IPS-20b (cell line): Measurements from ENCODE around the gene BAMBI.

Experiments used
- H3K27ac ChIP-seq: one replicate; pipeline ENCODE4 v1.5.1; 2013; ENCODE audit warnings: low read length
- H3K27me3 ChIP-seq: 2 replicates; pipeline ENCODE4 v1.6.1; 2013; ENCODE audit warnings: mild to moderate bottlenecking, low read length, inconsistent platforms; ENCODE audit not compliant: insufficient read depth
- H3K36me3 ChIP-seq: 2 replicates; pipeline ENCODE4 v1.6.1; 2013; ENCODE audit warnings: low read depth, mild to moderate bottlenecking, inconsistent platforms, low read length, moderate library complexity; ENCODE audit not compliant: insufficient read depth
- H3K4me1 ChIP-seq: 2 replicates; pipeline ENCODE4 v1.6.1; 2013; ENCODE audit warnings: mild to moderate bottlenecking, control low read depth, inconsistent platforms, low read length, moderate library complexity; ENCODE audit not compliant: insufficient read depth
- H3K4me3 ChIP-seq: 2 replicates; pipeline ENCODE4 v1.5.1; 2013; ENCODE audit warnings: mild to moderate bottlenecking, low read length, inconsistent platforms
- H3K9ac ChIP-seq: 2 replicates; pipeline ENCODE4 v1.6.1; 2013; ENCODE audit warnings: low read depth, mild to moderate bottlenecking, inconsistent platforms, low read length, moderate library complexity
- H3K9me3 ChIP-seq: 2 replicates; pipeline ENCODE4 v1.6.1; 2013; ENCODE audit warnings: mild to moderate bottlenecking, low read depth, low read length, inconsistent platforms; ENCODE audit not compliant: insufficient read depth

The BAMBI gene

GRCh38 chr10:28730031-28730778, 52.9 kb downstream of the BAMBI start:
- H3K36me3 ChIP-seq = no peaks in the 10 kb centered on the region
- H3K4me1 ChIP-seq = no peaks in the 10 kb centered on the region
- H3K9ac ChIP-seq = no peak overlapping the region
- H3K27me3 ChIP-seq = no peaks in the 10 kb centered on the region
- H3K4me3 ChIP-seq = no peak overlapping the region
- H3K27ac ChIP-seq = no peak overlapping the region
- H3K9me3 ChIP-seq = 0 out of 2 replicates have a peak, but pooled peaks cover 4% of the 10 kb centered on the region

- no peaks in the 10 kb centered on the region for H3K27me3 ChIP-seq
- H3K27ac ChIP-seq = no peak overlapping the region
- no peak overlapping the region for H3K4me3 ChIP-seq
- 0 out of 2 replicates have a peak, but pooled peaks cover 4% of the 10 kb centered on the region for H3K9me3 ChIP-seq
- no peak overlapping the region for H3K9ac ChIP-seq
- H3K36me3 ChIP-seq = no peaks in the 10 kb centered on the region
- H3K4me1 ChIP-seq = no peaks in the 10 kb centered on the region
Observed at GRCh38 chr10:28732091-28732490, 54.8 kb downstream of the BAMBI start.
